ENCODE data around the gene PRKG1. TPM values are rescaled to one million over a fixed set of nuclear protein-coding genes. Genes with fewer than 3 reads are reported as not detected.

Gene PRKG1
- total RNA-seq, 4 donors from 2014 or later, result 24.5 to 46.1 (median 37.1) TPM

DNA sequence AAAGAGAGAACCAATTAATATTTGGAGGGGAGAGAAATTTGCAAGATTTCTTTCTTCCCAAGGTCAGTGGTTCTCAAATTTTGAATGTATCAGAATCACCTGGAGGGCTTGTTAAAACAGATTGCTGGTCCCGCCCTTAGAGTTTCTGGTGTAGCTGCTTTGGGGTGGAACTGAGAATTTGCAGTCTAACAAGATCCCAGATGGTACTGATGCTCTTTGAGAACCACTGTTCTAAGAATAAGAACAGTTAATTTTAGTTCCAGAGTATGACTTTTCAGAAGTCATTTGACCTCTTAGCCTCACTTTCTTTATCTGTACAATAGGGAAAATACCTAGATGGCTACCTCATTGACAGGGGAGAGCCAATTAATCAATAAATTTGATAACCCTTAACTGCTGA, 161.6 kb downstream of the PRKG1 start:
- H3K4me1 ChIP-seq, result peaks cover 18 to 37% (median 30%) of the 10 kb centered on the region in 4 donors
- 100% methylated on average over 1 of the region's 1 CpG for WGBS
- H3K27me3 ChIP-seq, result no peaks in the 10 kb centered on the region
- no peaks in the 10 kb centered on the region for H3K36me3 ChIP-seq
- no peak for DNase-seq (ENCODE audit: extremely low spot score)
- no peak overlapping the region for H3K27ac ChIP-seq (replicated peaks in 1 of 4)
- no peaks in the 10 kb centered on the region for H3K9me3 ChIP-seq
- no peak overlapping the region for H3K4me3 ChIP-seq
- intact Hi-C loops (cut with DNase I), result loop anchor here (10.0 kb wide), 1 partner anchor 161 kb away; the partner anchor contains the start of gene PRKG1
- TF ChIP-seq EP300 (IDR thresholded peaks at IDR 0.05) (no peak), POLR2A (IDR thresholded peaks at IDR 0.05; ENCODE audit: low read depth) (no peak), POLR2AphosphoS5 (IDR thresholded peaks at IDR 0.05) (no peak)
- TF ChIP-seq, protein P1, sequence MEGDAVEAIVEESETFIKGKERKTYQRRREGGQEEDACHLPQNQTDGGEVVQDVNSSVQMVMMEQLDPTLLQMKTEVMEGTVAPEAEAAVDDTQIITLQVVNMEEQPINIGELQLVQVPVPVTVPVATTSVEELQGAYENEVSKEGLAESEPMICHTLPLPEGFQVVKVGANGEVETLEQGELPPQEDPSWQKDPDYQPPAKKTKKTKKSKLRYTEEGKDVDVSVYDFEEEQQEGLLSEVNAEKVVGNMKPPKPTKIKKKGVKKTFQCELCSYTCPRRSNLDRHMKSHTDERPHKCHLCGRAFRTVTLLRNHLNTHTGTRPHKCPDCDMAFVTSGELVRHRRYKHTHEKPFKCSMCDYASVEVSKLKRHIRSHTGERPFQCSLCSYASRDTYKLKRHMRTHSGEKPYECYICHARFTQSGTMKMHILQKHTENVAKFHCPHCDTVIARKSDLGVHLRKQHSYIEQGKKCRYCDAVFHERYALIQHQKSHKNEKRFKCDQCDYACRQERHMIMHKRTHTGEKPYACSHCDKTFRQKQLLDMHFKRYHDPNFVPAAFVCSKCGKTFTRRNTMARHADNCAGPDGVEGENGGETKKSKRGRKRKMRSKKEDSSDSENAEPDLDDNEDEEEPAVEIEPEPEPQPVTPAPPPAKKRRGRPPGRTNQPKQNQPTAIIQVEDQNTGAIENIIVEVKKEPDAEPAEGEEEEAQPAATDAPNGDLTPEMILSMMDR (IDR thresholded peaks at IDR 0.05), result no peak

DNA sequence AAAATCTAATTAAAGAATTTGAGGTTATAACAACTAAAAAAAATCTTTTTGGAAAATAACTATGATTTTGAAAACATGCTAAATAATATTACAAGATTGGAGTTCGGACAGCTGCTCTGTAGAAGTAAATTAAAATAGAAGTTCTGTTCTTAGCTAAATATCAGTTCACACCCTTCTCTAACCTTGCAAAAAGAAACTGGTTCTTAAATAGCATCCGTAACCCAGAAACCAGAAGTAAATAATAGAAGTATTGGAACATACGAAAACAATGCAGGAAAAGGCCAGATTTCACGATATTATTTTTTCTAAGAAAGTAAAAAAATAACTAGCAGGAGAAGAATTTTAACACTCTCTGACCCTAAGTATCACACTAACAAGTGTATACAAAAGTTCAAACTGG, 164.7 kb downstream of the PRKG1 start:
- no peaks in the 10 kb centered on the region for H3K27me3 ChIP-seq
- peaks cover 11 to 42% (median 27%) of the 10 kb centered on the region in 4 donors for H3K4me1 ChIP-seq
- TF ChIP-seq POLR2AphosphoS5 (IDR thresholded peaks at IDR 0.05) (no peak), POLR2A (IDR thresholded peaks at IDR 0.05; ENCODE audit: low read depth) (no peak), EP300 (IDR thresholded peaks at IDR 0.05) (no peak)
- TF ChIP-seq, protein P1 (IDR thresholded peaks at IDR 0.05), result no peak
- no peak for DNase-seq (ENCODE audit: extremely low spot score)
- H3K36me3 ChIP-seq, result no peaks in the 10 kb centered on the region
- no peaks in the 10 kb centered on the region for H3K9me3 ChIP-seq
- 29% methylated on average over 4 of the region's 4 CpGs for WGBS
- intact Hi-C loops (cut with DNase I), result loop anchor here (10.0 kb wide), 1 partner anchor 164 kb away; the partner anchor contains the start of gene PRKG1
- H3K27ac ChIP-seq (replicated peaks in 1 of 4), result peak overlapping the region in 1 of 4 donors; percentile 34
- no peak overlapping the region for H3K4me3 ChIP-seq

DNA sequence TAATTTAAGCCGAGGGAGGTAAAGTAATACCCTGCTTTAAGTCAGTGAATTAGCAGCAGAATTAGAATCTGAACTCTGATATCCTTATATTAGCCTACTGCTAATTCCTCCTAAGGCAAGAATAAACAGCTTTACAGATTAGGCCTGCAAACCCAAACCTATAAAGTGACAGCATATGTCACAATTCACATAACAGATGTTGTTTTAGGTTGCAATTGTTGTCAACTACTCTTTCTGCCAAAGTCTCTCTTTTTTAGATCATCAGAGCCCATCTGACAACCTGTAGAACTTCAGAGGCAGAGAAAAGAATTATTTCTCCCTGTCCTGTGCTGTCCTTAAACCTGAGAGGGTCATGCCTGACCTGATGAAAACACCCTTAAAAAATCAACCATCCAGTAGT, 167.2 kb downstream of the PRKG1 start:
- TF ChIP-seq POLR2AphosphoS5 (IDR thresholded peaks at IDR 0.05) (no peak), EP300 (IDR thresholded peaks at IDR 0.05) (no peak), POLR2A (IDR thresholded peaks at IDR 0.05; ENCODE audit: low read depth) (no peak)
- TF ChIP-seq, protein P1 (IDR thresholded peaks at IDR 0.05), result no peak
- Histone ChIP-seq H3K4me1 (peaks cover 21 to 64% (median 45%) of the 10 kb centered on the region in 4 donors), H3K9me3 (no peaks in the 10 kb centered on the region), H3K36me3 (no peaks in the 10 kb centered on the region), H3K27me3 (no peaks in the 10 kb centered on the region), H3K4me3 (no peak overlapping the region), H3K27ac (replicated peaks in 1 of 4) (no peak overlapping the region)
- DNase-seq (ENCODE audit: extremely low spot score), result no peak
- 93% methylated on average over 1 of the region's 1 CpG for WGBS
- intact Hi-C loops (cut with DNase I), result no loop called here

DNA sequence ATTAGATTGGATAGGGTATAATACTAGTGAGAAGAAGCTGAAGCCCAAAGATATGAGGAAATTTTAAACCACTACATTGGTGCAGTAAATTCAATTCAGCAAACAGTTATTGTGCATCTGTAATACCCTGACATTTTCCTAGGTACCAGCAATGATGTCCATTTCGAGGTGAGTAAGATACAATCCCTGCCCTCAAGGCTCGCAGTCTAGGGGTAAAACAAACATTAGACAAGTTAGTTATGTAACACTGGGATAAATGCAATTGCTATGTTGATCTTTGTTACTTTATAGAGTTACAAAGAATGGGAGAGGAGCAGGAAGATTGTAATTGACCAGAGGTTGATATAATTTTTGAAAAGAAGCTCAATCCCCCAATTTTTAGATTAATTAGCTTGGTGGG, 168.1 kb downstream of the PRKG1 start:
- TF ChIP-seq, protein P1 (IDR thresholded peaks at IDR 0.05), result no peak
- TF ChIP-seq POLR2A (IDR thresholded peaks at IDR 0.05; ENCODE audit: low read depth), result no peak
- TF ChIP-seq EP300 (IDR thresholded peaks at IDR 0.05), result no peak
- no peak for TF ChIP-seq POLR2AphosphoS5 (IDR thresholded peaks at IDR 0.05)
- Histone ChIP-seq H3K4me3 (no peak overlapping the region), H3K9me3 (no peaks in the 10 kb centered on the region), H3K27ac (replicated peaks in 1 of 4) (no peak overlapping the region), H3K36me3 (no peaks in the 10 kb centered on the region), H3K4me1 (peaks cover 21 to 71% (median 49%) of the 10 kb centered on the region in 4 donors), H3K27me3 (no peaks in the 10 kb centered on the region)
- intact Hi-C loops (cut with DNase I), result no loop called here
- no peak for DNase-seq (ENCODE audit: extremely low spot score)
- 81% methylated on average over 2 of the region's 2 CpGs for WGBS

DNA sequence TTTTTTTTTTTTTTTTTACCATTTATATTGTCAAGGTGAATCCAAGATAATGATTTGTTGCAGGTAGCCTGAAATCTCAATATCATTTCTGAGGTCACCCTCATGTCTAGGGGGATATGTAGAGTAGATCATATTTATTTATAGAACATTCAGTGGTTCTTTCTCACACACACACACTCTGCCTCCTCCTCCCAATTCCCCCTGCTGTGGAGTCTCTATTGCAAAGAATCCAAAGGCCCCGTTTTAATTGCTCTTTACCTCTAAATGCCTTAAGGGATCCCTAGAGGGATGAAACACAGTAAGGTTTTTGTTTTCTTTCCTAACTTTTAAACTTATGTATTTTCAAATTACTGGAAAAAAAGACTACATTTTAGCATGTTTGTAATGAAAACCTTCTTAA, 170.0 kb downstream of the PRKG1 start:
- TF ChIP-seq POLR2AphosphoS5 (IDR thresholded peaks at IDR 0.05) (no peak), POLR2A (IDR thresholded peaks at IDR 0.05; ENCODE audit: low read depth) (no peak)
- TF ChIP-seq, protein P1 (IDR thresholded peaks at IDR 0.05), result no peak
- Histone ChIP-seq H3K27me3 (no peaks in the 10 kb centered on the region), H3K4me3 (no peak overlapping the region), H3K9me3 (no peaks in the 10 kb centered on the region), H3K36me3 (no peaks in the 10 kb centered on the region), H3K27ac (replicated peaks in 1 of 4) (peak overlapping the region in 3 of 4 donors; percentile 21 to 40 (median 24)), H3K4me1 (peaks cover 14 to 62% (median 44%) of the 10 kb centered on the region in 4 donors)
- 31% methylated on average over 1 of the region's 1 CpG for WGBS
- intact Hi-C loops (cut with DNase I), result no loop called here
- no peak for DNase-seq (ENCODE audit: extremely low spot score)

All from esophagus muscularis mucosa (tissue), 4 donors.